DMS114 treated with DMSO at 0.1 percent for 48 hours (cell line): ENCODE measurements around the gene NPTX1.

Experiments used
- DNase-seq: peaks from one replicate; lab custom pipeline; 2025; ENCODE audit not compliant: unreplicated experiment; lab: John Stamatoyannopoulos, UW

Gene NPTX1

GRCh38 chr17:80428363-80428762, 48.0 kb downstream of the NPTX1 start:
- no peak for DNase-seq

- no peak for DNase-seq
Measured at GRCh38 chr17:80427366-80428282, 48.8 kb downstream of the NPTX1 start.

DNA sequence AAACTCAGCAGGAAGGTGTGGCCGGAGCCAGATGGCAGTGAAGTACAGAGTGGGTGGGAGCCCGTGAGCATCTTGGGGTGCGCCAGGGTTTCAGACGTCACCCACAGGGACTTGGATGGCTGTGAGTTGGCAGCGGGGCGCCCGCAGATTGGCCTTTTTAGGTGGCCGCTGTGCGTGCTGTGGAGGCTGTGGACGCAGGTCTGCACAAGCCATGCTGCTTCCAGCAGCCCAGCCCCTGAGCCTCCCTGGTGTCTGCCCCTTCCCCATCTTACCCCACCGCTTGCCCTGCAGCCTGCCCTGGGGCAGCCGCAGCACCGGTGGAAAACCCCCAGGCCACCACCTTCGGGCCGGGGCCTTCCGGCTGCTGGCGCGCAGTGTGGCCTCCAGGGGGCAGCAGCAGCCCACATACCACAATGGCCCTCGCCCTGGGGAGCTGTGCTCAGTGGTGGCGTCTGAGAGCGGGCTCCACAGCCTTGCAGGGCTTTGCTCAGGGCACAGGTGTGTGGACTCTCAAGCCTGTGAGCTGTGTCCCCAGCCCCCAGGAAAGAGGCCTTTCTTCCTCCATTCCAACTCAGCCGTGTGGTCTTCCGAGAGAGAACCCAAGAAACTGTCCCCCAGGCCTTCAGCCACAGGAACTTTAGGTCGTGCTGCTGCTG, 49.6 kb downstream of the NPTX1 start:
- DNase-seq: no peak

GRCh38 chr17:80425835-80426426, 50.5 kb downstream of the NPTX1 start:
- no peak for DNase-seq

GRCh38 chr17:80424878-80425765, 51.3 kb downstream of the NPTX1 start:
- no peak for DNase-seq

GRCh38 chr17:80424261-80424660, 52.1 kb downstream of the NPTX1 start:
- DNase-seq: no peak

GRCh38 chr17:80423536-80424225, 52.7 kb downstream of the NPTX1 start:
- DNase-seq: no peak

GRCh38 chr17:80422981-80423380, 53.4 kb downstream of the NPTX1 start:
- DNase-seq: no peak

- no peak for DNase-seq
Measured at GRCh38 chr17:80422276-80422675, 54.1 kb downstream of the NPTX1 start.

- no peak for DNase-seq
Measured at GRCh38 chr17:80421381-80422090, 54.9 kb downstream of the NPTX1 start.

- no peak for DNase-seq
Measured at GRCh38 chr17:80419255-80419654, 57.2 kb downstream of the NPTX1 start.

DNA sequence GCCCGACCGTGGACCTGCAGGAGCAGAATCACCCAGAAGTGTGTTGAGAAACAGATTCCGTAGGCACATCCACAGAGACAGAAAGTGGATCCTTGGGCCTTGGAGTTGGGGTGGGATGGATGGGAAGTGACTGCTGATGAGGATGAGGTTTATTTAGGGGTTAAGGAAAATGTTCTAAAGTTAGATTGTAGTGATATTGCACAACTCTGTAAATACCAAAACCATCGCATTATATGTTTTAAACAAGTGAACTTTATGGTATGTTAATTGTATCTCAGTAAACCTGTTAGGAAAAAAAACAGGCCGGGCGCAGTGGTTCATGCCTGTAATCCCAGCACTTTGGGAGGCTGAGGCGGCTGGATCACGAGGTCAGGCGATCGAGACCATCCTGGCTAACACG, 57.8 kb downstream of the NPTX1 start:
- no peak for DNase-seq
